GM21367 (cell line): ENCODE results near the gene CFAP299.

ENCODE experiments used
- ATAC-seq: cut with Tn5 transposase; IDR thresholded peaks from one replicate; pipeline ENCODE4 v1.9.1; 2021; ENCODE audit not compliant: unreplicated experiment

CFAP299 gene

GRCh38 chr4:81007417-81007816, 671.9 kb downstream of the CFAP299 start:
- no peak for ATAC-seq
